D341Med (cell line): ENCODE measurements around the gene ERCC6L2.

Experiments
- DNase-seq: peaks from one replicate; pipeline ENCODE4 v3.0.0; 2012; ENCODE audit warnings: low spot score

The ERCC6L2 gene

DNA sequence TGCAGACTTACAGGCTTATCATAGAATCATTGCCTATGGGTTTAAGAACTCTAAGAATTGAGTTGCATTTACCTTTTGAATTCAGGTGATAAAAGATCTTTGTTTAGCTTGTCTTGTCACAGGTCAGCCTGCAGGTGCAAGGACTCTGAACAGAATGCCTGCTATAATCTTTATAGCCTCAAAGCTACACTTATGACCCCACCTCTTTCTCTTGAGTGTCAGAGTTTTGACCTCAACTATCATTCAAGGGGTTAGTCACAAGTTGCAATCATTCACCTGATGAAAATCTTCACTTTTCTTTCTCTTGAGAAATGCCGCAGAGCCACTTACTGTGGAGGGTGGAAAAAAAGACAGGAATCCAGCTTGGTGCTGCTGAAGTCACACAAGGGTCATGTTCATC lies 49.5 kb downstream of the ERCC6L2 start:
- DNase-seq = no peak

DNA sequence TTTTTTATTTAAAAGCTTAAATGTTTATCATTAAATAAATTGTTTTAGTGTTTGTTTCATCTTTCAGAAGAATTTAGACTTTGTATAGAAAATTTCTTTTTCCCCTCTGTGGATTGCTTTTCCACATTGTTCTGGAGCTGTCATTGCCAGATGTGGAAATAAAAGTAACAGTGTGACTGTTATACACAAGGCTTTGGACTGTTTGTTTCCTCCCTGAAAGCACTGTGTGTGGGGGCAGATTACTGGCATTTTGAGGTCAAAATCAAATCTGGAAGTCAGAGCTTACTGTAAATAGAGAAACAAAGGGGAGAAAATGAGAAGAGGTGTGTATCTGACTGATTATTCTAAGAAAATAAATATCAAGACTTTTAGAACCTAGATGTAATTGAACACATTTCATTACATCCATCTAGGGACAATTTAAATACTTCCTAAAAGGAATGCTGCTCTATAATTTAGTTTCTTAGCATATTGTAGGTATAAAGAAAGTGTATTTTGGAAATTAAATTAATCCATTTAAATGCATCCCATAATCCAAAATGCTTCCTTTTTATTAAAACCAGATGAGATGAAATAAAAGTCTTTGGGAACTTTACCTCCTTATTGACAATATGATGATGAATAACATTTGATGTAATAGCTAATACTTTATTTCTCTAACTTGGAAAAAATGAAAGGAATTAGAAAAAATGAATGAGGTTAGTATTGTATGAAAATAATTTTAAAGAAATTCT lies 51.9 kb downstream of the ERCC6L2 start:
- no peak for DNase-seq

DNA sequence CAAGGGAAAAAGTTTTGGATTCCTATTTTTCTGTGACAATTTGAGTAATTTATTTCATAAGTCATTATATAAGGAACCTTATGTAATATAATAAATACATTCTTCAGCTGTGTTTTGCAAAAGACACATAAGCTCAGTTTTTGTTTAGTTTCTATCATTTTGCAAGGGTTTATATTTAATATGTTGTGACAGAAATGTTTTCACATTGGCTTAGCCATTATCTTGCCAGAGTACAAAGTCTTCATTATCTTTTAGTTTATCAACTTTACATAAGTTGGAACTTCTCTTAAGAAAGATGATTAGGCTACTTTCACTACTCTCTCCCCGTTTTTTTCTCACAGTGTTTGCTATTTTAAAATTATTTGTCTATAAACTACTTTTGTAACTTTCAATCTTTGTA lies 54.8 kb downstream of the ERCC6L2 start:
- no peak for DNase-seq

DNA sequence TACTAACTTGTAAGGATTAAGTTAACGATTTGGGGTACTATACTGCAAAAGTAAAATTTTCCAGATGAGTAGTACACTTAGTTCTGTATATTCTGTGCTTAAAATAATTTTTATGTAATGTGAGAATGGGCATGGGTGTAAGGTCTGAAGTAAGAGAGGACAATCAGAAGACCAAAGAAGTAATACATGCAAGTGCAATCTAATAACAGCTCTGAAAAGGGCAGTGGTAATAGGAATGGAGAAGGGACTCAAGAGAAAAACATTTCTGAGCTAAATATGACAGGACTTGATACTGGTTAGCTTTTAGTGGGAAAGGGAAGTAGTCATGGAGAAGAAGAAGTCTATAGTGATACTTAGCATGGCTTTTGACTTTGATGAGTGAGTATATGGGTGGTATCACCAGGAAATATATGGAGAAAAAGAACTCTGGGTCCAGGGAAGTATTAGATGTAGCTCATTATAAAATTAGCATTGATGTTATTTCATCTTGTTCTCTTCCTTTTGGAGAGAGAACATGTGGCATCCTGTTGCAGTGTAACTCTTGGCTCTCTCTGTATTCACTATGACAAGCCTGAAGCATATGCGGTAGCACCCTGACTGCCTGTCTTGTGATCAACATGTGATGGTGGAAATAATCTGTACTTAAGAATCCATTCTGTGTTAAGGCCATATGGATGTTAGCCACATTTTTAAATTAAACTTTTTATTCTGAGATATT lies 60.5 kb downstream of the ERCC6L2 start:
- no peak for DNase-seq

DNA sequence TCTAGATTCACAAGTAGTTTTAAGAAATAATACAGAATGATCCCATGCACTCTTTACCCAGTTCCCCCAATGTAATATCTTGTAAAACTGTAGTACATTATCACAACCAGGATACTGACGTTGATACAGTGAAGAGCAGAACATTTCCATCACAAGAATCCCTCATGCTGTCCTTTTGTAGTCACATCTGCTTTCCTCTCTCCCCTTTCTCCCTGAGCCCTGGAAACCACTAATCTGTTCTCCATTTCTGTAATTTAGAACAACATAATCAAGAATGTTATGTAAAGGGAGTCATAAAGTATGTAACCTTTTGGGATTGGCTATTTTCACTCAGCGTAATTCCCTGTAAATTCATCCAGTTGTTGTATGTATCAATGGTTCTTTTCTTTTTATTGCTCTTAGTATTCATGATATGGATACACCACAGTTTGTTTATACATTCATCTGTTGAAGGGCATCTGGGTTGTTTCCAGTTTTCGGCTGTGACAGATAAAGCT lies 61.1 kb downstream of the ERCC6L2 start:
- no peak for DNase-seq

DNA sequence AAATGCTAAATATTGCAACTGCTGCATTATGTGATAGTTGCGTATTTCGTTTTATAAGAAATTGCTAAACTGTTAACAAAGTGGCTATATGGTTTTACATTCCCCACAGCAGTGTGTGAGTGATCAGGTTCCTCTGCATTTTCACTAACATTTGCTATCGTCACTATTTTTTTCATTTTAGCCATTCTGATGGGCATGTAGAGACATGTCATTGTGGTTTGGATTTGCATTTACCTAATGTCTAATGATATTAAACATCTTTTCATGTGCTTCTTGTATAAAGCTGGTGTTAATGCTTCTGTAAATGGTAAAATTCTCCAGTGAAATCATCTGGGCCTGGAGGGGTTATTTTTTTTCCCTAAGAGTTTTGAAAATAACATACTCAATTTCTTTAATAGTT lies 61.6 kb downstream of the ERCC6L2 start:
- DNase-seq = no peak

DNA sequence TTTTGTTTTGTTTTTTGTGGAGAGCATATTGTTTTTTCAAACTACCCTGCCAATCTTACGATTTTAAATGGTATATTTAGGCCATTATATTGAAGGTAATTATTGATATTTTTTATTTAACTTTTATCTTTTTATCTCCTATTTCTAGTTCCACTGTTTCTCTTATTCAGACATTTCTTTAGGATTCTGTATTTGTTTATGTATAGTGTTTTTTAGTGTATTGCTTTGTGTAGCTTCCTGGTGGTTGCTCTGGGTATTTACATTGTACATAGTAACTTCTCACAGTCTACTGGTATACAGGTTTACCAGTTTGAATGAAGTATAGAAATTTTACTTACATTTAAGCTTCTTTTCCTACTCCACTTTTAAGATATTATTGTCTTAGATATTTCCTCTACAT lies 63.2 kb downstream of the ERCC6L2 start:
- no peak for DNase-seq

DNA sequence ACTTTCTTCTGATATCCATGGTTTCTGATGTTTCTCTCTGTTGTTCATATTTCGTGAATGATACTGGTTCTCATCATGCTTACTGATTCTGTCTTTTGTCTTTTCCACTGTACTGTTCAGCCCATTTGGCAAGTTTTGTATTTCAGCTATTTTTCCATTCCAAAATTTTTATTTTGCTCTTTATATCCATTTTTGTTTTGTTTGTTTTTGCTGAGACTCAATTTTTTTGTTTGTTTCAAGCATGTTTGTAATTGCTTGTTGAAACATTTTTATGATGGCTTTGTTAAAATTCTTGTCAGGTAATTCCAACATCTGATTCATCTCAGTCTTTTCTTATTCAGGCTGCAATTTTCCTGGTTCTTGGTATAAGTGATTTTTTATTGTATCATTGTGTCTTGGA lies 64.0 kb downstream of the ERCC6L2 start:
- DNase-seq = no peak

DNA sequence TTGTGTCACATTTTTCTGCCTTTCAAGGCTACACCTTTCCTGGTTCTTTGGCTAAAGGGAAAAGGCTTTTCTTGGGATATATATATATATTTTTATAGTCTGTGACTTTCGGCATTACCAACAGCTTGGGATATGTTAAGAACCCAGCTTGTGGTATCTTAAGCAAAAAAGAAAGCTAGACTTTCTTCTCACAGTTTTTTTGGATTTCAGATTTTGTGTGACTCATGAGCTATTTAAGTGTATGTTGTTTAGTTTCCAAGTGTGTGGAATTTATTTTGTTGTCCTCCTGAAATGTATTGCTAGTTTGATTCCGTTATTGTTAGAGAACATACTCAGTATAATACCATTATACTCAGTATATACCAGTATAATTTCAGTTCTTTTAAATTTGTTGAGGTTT lies 64.8 kb downstream of the ERCC6L2 start:
- no peak for DNase-seq

DNA sequence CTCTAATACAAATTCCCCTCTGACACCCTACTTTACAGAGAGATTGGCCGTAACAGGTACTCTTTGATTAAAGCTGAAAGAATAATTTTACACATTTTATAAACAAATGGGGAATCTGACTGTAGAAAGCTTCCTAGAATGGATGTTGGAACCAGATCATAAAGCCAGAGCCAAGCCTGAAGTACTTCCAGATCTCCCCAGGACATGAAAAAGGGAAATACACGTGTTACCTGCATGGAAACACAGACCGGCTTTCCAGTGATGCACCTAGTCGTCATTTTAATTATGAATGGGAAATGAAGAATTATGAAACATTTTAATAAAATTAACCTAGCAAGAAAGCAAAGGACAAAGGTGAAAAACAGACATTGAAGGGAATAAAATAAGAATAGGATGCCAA lies 66.5 kb downstream of the ERCC6L2 start:
- DNase-seq = no peak

DNA sequence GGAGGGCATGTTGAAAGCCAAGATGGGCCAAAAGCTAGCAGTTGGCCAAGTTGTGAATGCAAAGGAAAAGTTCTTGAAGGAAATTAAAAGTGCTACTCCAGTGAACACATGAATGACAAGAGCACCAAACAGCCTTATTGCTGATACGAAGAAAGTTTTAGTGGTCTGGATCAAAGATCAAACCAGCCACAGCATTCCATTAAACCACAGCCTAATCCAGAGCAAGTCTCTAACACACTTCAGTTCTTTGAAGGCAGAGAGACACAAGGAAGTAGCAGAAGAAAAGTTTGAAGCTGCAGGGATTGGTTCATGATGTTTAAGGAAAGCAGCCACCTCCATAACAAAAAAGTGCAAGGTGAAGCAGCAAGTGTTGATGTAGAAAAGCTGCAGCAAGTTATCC lies 71.6 kb downstream of the ERCC6L2 start:
- DNase-seq = no peak

DNA sequence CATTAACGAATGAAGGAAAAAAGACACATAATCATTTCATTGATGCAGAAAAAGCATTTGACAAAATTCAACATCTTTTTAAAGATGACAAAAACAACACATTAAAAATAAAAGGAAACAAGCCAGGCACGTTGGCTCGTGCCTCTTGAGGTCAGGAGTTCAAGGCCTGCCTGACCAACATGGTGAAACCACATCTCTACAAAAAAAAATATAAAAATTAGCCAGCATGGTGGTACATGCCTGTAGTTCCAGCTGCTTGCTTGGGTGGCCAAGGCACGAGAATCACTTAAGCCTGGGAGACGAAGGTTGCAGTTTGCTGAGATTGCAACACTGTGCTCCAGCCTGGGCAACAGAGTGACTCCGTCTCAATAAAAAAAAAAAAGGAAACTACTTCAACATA lies 77.0 kb downstream of the ERCC6L2 start:
- no peak for DNase-seq

DNA sequence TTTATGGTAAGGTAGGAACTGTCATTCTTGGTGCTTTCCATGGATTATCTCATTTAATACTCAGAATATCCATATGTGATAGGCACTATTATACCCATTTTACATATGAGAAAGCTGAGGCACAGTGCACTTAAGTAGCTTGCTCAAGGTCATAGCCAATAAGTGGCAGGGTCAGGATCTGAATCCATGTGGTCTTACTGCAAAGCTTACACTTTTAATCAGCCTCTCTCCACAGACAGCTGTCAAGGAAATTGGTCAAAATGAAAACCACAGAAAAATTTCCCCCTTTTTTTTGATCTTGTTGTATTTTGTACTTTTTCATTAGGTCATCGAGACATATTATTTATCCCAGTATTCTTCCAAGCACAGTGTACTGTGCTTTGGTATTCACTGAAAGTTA lies 78.5 kb downstream of the ERCC6L2 start:
- no peak for DNase-seq

DNA sequence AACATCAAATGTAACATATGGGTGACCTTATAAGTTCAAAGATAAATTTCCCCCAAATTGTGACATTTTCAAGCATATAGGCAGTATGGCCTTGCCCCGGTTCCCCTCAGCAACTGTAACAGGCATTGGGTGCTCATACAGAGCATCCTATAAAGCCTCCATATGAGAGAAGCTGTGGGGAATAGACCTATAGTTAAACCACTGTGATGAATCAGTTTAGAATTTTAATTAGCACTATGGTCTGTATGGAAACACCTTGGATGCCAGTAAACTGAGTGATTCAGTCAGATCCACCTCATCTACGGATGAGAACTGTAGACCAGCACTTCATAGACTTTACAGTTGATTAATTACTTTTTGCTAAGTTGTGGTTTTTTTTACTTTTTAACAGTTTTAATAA lies 79.4 kb downstream of the ERCC6L2 start:
- DNase-seq = no peak

DNA sequence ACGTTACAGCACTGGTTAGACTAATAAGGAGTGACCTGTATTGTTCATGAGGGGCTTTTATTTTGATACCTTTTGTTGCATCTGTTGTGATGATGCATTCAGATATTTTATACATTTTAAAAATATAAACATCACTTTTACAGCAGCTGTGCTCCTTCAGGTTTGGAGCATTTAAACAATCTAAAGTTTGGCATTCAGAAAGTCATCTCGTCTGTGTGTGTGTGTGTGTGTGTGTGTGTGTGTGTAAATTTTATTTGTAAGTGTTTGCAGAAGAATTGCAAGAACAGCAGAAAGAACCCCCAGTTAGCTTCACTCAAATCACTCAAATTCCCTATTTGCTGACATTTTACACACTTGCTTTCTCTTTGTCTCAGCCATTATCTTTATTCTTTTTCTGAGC lies 87.4 kb downstream of the ERCC6L2 start:
- DNase-seq = no peak

DNA sequence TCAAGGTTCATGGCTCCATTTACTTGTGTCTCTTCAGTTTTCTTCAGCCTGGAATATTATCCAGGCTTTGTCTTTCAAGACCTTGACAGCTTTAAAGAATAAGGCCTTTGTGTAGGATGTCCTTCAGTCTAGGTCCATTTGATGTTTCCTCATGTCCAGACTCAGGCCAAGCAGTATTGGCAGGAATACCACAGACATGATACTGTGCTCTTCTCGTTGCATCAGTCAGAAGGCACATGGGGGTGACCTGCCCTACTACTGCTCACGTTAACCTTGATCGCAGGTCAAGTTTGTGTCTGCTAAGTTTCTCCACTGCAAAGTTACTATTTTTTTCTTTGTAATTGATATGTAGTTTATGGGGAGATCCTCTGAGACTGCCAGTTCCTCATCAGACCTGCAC lies 88.2 kb downstream of the ERCC6L2 start:
- no peak for DNase-seq

DNA sequence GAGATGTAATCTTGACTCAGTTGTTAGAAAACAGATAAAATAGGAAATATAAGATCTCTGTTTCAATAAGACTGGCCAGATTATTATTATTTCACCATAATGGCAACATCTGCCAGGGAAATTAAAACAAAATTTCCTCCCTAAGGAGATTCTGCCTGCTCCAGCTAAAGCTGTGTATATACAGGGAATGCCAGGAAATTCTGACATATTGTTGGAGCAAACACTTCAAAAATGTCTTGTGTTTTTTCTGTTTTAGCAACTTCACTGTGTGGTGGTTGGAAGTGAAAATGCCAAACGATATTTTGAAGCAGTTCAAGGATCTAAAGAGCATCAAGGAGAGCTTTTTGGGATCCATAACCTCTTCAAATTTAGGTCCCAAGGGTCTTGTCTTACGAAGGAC lies 90.8 kb downstream of the ERCC6L2 start:
- DNase-seq = no peak

DNA sequence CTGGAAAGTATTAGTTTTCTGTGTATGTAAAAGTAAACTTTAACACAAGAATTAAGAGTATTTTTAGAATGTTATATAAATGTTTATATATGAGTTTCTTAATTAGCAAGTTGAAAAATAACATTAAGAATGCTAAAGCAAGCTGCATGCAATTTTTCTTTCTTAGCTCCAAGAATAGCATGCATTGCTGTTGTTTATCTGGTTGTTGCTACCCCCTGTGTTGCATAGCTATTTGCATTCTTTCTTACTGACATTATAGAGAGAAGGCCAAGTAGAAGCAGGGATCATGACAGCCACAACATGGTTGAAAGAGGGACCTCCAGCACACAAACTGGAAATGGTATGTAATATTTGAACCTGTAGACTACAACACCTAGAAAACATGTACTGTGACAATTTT lies 94.8 kb downstream of the ERCC6L2 start:
- DNase-seq = no peak

DNA sequence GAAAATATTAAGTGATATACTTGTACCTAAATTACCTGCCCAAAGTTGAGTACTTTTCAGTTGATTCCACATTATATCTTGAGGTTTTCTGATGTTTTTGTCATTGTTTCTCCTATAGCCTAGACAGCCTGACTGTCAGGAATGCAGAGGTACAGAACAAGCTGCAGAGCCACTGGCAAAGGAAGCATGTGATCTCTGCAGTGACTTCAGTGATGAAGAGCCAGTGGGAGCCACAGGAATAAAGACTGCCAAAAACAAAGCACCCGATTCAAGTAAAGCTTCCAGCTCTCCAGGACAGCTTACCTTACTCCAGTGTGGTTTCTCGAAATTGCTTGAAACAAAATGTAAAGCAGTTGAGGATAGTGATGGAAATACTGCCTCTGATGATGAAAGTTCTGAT lies 96.3 kb downstream of the ERCC6L2 start:
- DNase-seq = no peak

DNA sequence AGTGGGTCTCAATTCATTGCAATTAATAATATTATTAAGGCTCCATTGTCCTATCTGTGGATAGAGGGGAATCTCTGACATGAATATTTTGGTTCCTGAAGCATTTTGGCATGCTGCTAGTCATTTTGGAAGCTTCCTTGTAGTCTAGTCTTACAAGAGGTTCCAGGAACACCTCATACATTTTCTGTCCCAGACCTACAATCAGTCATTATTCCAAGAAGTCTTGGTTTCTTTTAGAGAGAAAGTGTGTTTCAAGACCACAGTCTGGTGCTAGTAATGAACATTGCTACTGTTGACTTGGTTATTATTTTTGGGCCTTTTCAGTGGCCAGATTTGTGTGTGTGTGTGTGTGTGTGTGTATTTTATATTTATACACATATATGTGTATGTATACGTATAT lies 98.9 kb downstream of the ERCC6L2 start:
- DNase-seq = no peak

DNA sequence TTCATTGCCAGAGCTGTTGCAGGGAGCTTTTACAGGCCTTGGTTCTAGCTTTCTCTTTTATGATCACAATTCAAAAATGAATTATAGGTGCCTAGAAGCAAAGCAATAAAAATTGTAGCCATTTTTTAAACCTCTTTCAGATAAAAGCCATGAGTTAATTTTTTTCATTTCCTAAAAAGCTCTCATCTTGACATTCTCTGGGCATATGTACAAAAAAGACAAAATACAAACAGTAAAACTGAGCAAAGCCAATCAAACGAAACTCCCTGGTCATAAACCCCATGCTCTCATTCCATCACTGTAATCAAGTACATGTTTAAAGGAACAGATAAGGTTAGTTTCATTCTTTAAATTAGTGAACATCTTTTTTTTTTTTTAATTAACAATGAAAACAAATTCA lies 101.9 kb downstream of the ERCC6L2 start:
- DNase-seq = no peak

DNA sequence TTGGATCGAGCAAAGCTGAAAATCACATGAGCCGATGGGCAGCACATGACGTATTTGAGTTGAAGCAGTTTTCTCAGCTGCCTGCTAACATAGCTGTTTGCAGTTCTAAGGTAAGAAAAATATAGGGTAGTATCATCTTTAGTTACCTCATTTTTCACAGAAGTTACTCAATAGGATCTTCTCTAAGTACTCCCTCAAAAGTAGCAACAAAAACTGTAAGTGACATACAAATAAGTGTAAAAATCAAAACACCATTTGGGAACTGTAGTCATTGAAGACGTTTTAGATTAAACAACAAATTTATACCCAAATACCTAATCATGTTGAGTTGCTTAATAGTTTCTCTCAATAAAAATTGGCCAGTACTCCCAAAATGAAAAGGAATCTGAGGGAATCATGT lies 102.6 kb downstream of the ERCC6L2 start:
- no peak for DNase-seq

DNA sequence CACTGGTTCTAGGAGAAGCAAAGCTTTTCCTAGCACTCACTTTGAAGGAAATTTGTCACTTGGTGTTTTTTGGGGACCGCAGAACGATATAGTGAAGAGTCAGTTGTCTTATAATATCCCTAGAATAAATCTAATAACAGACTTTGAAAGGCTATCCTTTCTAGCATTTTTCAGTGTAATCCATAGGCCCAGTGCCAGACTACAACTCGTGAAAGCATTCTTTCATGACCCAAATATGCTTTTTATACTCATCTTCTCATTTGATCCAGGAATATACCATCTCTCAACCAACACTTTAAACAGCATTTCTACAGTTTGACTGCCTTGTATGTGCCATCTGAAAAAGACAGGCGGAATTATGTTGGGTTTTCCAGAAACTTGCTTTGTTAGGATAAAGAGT lies 104.0 kb downstream of the ERCC6L2 start:
- DNase-seq = no peak
